Measurements from ENCODE around the gene PDE4B.

PDE4B gene

DNA sequence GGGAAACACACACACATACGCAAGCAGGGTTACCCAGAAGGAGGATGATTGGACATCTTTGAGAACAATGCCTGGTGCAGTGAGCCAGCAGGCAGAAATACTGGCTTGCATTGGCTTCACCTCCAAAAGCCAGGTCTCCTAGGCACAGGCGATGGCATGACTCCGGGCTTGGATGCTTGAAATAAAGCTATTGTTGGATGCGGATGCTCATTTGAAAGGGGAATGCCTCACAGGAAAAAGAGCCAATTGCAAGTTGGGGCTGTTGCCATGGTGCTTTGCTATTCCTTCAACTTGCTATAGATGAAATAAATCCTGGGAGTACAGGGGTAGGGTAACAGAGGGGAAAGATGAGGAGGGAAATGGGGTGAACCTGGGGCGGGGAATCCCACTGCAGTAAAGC lies 560.6 kb downstream of the PDE4B start:
- no peaks in the 10 kb centered on the region for H3K27me3 ChIP-seq (ENCODE audit: insufficient read depth, low read depth)
- TF ChIP-seq, protein P1, sequence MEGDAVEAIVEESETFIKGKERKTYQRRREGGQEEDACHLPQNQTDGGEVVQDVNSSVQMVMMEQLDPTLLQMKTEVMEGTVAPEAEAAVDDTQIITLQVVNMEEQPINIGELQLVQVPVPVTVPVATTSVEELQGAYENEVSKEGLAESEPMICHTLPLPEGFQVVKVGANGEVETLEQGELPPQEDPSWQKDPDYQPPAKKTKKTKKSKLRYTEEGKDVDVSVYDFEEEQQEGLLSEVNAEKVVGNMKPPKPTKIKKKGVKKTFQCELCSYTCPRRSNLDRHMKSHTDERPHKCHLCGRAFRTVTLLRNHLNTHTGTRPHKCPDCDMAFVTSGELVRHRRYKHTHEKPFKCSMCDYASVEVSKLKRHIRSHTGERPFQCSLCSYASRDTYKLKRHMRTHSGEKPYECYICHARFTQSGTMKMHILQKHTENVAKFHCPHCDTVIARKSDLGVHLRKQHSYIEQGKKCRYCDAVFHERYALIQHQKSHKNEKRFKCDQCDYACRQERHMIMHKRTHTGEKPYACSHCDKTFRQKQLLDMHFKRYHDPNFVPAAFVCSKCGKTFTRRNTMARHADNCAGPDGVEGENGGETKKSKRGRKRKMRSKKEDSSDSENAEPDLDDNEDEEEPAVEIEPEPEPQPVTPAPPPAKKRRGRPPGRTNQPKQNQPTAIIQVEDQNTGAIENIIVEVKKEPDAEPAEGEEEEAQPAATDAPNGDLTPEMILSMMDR (conservative IDR thresholded peaks at IDR 0.05; ENCODE audit: low read depth, low read length): no peak
- no peak overlapping the region for H3K4me3 ChIP-seq (IDR thresholded peaks at IDR 0.05; ENCODE audit: insufficient read depth, low read depth, low read length)
- no peak overlapping the region for H3K4me2 ChIP-seq
- no peak overlapping the region for H3K9ac ChIP-seq
- H3K27ac ChIP-seq: no peak overlapping the region
- H3K4me1 ChIP-seq (ENCODE audit: low read depth, poor library complexity, severe bottlenecking): no peaks in the 10 kb centered on the region
- H2AFZ ChIP-seq (ENCODE audit: low read depth): no peak overlapping the region
- no peaks in the 10 kb centered on the region for H3K36me3 ChIP-seq (ENCODE audit: insufficient read depth)
- H4K20me1 ChIP-seq (ENCODE audit: insufficient read depth): no peaks in the 10 kb centered on the region
- H3K79me2 ChIP-seq (ENCODE audit: insufficient read depth, low read depth): no peaks in the 10 kb centered on the region

DNA sequence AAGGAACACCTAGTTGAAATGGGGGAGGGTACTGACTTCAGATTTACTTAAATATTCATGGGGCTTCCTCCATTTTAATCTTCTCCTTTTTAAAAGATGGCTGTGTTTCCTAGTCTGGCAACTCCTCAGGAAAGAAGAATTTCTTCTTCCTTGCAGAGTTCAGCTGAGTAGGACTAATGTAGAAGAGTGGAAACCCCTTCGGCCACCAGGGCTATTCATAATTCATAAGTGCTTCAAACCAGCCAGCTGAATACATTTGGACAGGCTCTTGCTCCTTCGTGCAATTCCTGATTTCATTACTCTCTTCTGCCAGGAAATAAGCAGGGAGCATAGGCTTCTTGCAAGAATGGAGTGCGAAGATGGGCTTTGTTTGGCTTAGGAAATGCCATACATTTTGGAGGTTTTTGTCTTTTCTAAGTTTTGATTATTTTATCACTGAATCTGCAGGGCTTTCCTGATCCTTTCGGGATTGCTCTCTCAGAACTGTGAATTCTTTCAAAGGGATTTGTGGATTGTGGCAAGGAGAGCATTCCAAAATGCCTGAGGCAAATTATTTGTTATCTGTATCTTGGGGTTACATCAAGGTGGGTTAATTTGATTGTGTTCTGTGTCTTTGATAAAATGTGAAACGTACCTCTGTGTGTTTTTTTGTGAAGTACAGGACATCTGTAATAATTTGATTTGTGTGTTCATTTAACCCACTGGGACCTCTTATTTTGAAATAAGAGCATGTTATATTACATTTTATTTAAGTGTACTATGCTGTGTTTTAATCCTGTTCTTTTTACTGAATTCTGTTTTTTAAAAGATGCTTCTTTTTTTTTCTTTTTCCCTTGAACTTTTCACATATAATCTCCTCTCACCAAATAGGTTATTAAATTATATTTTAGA lies 561.9 kb downstream of the PDE4B start:
- no peak overlapping the region for H3K27ac ChIP-seq
- H3K4me2 ChIP-seq: no peak overlapping the region
- no peaks in the 10 kb centered on the region for H3K79me2 ChIP-seq (ENCODE audit: insufficient read depth, low read depth)
- H3K4me3 ChIP-seq (IDR thresholded peaks at IDR 0.05; ENCODE audit: insufficient read depth, low read depth, low read length): no peak overlapping the region
- H3K4me1 ChIP-seq (ENCODE audit: low read depth, poor library complexity, severe bottlenecking): no peaks in the 10 kb centered on the region
- H3K36me3 ChIP-seq (ENCODE audit: insufficient read depth): no peaks in the 10 kb centered on the region
- no peak overlapping the region for H3K9ac ChIP-seq
- TF ChIP-seq, protein P1 (conservative IDR thresholded peaks at IDR 0.05; ENCODE audit: low read depth, low read length): no peak
- no peaks in the 10 kb centered on the region for H3K27me3 ChIP-seq (ENCODE audit: insufficient read depth, low read depth)
- no peak overlapping the region for H2AFZ ChIP-seq (ENCODE audit: low read depth)
- H4K20me1 ChIP-seq (ENCODE audit: insufficient read depth): no peaks in the 10 kb centered on the region

DNA sequence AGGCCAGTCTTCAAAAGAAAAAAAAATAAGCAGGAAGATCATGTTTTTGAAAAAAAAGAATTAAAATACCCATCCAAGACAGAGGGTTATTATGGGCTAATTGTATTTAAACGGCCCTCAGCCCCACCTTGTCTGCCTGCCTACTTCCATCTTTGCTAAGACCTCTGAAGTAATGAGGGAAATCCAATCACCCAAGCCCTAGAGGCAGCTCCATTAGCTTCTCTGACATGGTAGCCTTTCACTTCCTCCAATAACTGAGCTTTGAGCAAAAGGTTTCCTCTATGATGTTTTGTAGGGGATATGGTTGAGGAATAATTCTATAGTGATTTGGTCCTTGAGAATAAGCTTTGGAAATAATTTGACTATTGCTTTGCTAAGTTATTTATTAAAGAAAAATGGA lies 563.1 kb downstream of the PDE4B start:
- no peak overlapping the region for H3K27ac ChIP-seq
- H4K20me1 ChIP-seq (ENCODE audit: insufficient read depth): no peaks in the 10 kb centered on the region
- no peaks in the 10 kb centered on the region for H3K27me3 ChIP-seq (ENCODE audit: insufficient read depth, low read depth)
- no peak overlapping the region for H3K4me2 ChIP-seq
- no peaks in the 10 kb centered on the region for H3K4me1 ChIP-seq (ENCODE audit: low read depth, poor library complexity, severe bottlenecking)
- H3K79me2 ChIP-seq (ENCODE audit: insufficient read depth, low read depth): no peaks in the 10 kb centered on the region
- no peak overlapping the region for H3K4me3 ChIP-seq (IDR thresholded peaks at IDR 0.05; ENCODE audit: insufficient read depth, low read depth, low read length)
- no peaks in the 10 kb centered on the region for H3K36me3 ChIP-seq (ENCODE audit: insufficient read depth)
- no peak overlapping the region for H2AFZ ChIP-seq (ENCODE audit: low read depth)
- TF ChIP-seq, protein P1 (conservative IDR thresholded peaks at IDR 0.05; ENCODE audit: low read depth, low read length): no peak
- H3K9ac ChIP-seq: no peak overlapping the region

DNA sequence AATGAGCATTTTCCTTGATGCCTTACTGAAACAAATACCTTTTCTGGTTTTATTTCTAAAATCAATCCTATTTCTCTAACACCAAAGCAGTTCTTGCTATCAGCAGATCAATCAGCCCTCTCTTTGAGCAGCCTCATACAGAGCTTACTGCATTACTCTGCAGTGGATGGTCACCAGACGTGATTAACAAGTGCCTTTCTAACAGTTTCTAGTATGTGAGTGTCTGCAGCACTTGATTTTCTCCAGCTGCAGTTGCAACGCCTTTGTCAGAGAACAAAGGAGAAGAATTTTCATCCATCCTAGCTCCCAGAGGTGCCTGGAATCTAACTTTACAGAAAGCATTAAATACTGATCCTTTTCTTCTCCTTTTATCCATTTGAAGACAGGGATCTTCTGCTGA lies 563.9 kb downstream of the PDE4B start:
- TF ChIP-seq, protein P1 (conservative IDR thresholded peaks at IDR 0.05; ENCODE audit: low read depth, low read length): no peak
- no peaks in the 10 kb centered on the region for H3K36me3 ChIP-seq (ENCODE audit: insufficient read depth)
- H3K4me1 ChIP-seq (ENCODE audit: low read depth, poor library complexity, severe bottlenecking): no peaks in the 10 kb centered on the region
- H2AFZ ChIP-seq (ENCODE audit: low read depth): no peak overlapping the region
- no peak overlapping the region for H3K27ac ChIP-seq
- H3K4me2 ChIP-seq: no peak overlapping the region
- H3K4me3 ChIP-seq (IDR thresholded peaks at IDR 0.05; ENCODE audit: insufficient read depth, low read depth, low read length): no peak overlapping the region
- no peaks in the 10 kb centered on the region for H3K27me3 ChIP-seq (ENCODE audit: insufficient read depth, low read depth)
- H3K9ac ChIP-seq: no peak overlapping the region
- no peaks in the 10 kb centered on the region for H3K79me2 ChIP-seq (ENCODE audit: insufficient read depth, low read depth)
- no peaks in the 10 kb centered on the region for H4K20me1 ChIP-seq (ENCODE audit: insufficient read depth)

Measured in KMS-11 (cell line).